A549 (cell line): ENCODE data around the gene TAB3.

Source experiments
- CEBPB ChIP-seq, 2 experiments: fragments of >200 bp in 1 of 2; sonication (Bioruptor Twin) in 1 of 2; formaldehyde crosslinking in 1 of 2; IDR thresholded peaks; 2 replicates each; pipeline ENCODE4 v1.6.1; 2012 to 2016
- EP300 ChIP-seq, 2 experiments: fragments of >200 bp; sonication (Bioruptor Twin); formaldehyde crosslinking; IDR thresholded peaks; 2 replicates in 1 of 2; 3 replicates in 1 of 2; pipeline ENCODE4 v1.6.1; 2016 to 2017
- FOSB ChIP-seq: fragments of 250-450 bp; sonication (Bioruptor Pico); IDR thresholded peaks from 2 replicates; pipeline ENCODE4 v1.5.0; 2020; ENCODE audit warnings: mild to moderate bottlenecking, moderate library complexity
- POLR2A ChIP-seq: IDR thresholded peaks from 2 replicates; pipeline ENCODE4 v1.6.1; 2012; ENCODE audit warnings: mild to moderate bottlenecking, low read length
- POLR2AphosphoS2 ChIP-seq: conservative IDR thresholded peaks from 2 replicates; pipeline ENCODE4 v1.6.1; 2012; ENCODE audit warnings: low read length, improper control_type of control experiment, inconsistent platforms
- SREBF2 ChIP-seq: fragments of 450-650 bp; IDR thresholded peaks from 2 replicates; pipeline ENCODE4 v1.6.1; 2014; ENCODE audit warnings: mild to moderate bottlenecking, moderate library complexity
- TF ChIP-seq, protein P1 (sequence below): fragments of >200 bp; sonication (Bioruptor Twin); formaldehyde crosslinking; IDR thresholded peaks from 3 replicates; pipeline ENCODE4 v1.5.1; 2016
- TF ChIP-seq, protein P2 (sequence below): IDR thresholded peaks from 2 replicates; pipeline ENCODE4 v1.6.1; 2012
- TF ChIP-seq, protein P3 (sequence below): fragments of 200-600 bp; sonication (generic); IDR thresholded peaks from 2 replicates; pipeline ENCODE4 v1.6.1; 2016; ENCODE audit warnings: antibody characterized with exemption, mild to moderate bottlenecking, moderate library complexity
- TF ChIP-seq, protein P4 (sequence below): IDR thresholded peaks from 2 replicates; pipeline ENCODE4 v1.6.1; 2012
- TF ChIP-seq, protein P5 (sequence below): fragments of 150-350 bp; IDR thresholded peaks from 2 replicates; pipeline ENCODE4 v1.6.1; 2014; ENCODE audit warnings: low read depth, mild to moderate bottlenecking, low read length

DNA sequence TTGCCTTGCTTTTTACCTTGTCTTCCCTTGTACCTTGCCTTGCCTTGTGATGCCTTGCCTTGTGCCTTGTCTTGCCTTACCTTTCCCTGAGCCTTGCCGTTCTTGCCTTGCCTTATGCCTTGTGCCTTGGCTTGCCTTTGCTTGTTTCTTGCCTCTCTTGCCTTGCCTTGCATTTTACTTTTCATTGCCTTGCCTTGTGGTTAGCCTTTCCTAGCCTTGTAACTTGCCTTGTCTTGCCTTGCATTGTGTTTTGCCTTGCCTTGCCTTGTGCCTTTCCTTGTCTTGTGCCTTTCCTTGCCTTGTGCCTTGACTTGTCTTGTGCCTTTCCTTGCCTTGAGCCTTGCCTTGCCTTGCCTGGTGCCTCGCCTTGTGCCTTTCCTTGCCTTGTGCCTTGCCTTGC lies 84.6 kb downstream of the TAB3 start:
- TF ChIP-seq, protein P1, sequence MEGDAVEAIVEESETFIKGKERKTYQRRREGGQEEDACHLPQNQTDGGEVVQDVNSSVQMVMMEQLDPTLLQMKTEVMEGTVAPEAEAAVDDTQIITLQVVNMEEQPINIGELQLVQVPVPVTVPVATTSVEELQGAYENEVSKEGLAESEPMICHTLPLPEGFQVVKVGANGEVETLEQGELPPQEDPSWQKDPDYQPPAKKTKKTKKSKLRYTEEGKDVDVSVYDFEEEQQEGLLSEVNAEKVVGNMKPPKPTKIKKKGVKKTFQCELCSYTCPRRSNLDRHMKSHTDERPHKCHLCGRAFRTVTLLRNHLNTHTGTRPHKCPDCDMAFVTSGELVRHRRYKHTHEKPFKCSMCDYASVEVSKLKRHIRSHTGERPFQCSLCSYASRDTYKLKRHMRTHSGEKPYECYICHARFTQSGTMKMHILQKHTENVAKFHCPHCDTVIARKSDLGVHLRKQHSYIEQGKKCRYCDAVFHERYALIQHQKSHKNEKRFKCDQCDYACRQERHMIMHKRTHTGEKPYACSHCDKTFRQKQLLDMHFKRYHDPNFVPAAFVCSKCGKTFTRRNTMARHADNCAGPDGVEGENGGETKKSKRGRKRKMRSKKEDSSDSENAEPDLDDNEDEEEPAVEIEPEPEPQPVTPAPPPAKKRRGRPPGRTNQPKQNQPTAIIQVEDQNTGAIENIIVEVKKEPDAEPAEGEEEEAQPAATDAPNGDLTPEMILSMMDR: no peak
- TF ChIP-seq, protein P2, sequence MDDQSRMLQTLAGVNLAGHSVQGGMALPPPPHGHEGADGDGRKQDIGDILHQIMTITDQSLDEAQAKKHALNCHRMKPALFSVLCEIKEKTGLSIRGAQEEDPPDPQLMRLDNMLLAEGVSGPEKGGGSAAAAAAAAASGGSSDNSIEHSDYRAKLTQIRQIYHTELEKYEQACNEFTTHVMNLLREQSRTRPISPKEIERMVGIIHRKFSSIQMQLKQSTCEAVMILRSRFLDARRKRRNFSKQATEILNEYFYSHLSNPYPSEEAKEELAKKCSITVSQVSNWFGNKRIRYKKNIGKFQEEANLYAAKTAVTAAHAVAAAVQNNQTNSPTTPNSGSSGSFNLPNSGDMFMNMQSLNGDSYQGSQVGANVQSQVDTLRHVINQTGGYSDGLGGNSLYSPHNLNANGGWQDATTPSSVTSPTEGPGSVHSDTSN: no peak
- no peak for TF ChIP-seq SREBF2
- TF ChIP-seq CEBPB (IDR thresholded peaks at IDR 0.05): no peak
- TF ChIP-seq FOSB: no peak
- no peak for TF ChIP-seq EP300 (IDR thresholded peaks at IDR 0.05)
- TF ChIP-seq, protein P3, sequence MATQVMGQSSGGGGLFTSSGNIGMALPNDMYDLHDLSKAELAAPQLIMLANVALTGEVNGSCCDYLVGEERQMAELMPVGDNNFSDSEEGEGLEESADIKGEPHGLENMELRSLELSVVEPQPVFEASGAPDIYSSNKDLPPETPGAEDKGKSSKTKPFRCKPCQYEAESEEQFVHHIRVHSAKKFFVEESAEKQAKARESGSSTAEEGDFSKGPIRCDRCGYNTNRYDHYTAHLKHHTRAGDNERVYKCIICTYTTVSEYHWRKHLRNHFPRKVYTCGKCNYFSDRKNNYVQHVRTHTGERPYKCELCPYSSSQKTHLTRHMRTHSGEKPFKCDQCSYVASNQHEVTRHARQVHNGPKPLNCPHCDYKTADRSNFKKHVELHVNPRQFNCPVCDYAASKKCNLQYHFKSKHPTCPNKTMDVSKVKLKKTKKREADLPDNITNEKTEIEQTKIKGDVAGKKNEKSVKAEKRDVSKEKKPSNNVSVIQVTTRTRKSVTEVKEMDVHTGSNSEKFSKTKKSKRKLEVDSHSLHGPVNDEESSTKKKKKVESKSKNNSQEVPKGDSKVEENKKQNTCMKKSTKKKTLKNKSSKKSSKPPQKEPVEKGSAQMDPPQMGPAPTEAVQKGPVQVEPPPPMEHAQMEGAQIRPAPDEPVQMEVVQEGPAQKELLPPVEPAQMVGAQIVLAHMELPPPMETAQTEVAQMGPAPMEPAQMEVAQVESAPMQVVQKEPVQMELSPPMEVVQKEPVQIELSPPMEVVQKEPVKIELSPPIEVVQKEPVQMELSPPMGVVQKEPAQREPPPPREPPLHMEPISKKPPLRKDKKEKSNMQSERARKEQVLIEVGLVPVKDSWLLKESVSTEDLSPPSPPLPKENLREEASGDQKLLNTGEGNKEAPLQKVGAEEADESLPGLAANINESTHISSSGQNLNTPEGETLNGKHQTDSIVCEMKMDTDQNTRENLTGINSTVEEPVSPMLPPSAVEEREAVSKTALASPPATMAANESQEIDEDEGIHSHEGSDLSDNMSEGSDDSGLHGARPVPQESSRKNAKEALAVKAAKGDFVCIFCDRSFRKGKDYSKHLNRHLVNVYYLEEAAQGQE: no peak
- no peak for TF ChIP-seq POLR2A
- TF ChIP-seq, protein P4, sequence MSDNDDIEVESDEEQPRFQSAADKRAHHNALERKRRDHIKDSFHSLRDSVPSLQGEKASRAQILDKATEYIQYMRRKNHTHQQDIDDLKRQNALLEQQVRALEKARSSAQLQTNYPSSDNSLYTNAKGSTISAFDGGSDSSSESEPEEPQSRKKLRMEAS: no peak
- TF ChIP-seq, protein P5, sequence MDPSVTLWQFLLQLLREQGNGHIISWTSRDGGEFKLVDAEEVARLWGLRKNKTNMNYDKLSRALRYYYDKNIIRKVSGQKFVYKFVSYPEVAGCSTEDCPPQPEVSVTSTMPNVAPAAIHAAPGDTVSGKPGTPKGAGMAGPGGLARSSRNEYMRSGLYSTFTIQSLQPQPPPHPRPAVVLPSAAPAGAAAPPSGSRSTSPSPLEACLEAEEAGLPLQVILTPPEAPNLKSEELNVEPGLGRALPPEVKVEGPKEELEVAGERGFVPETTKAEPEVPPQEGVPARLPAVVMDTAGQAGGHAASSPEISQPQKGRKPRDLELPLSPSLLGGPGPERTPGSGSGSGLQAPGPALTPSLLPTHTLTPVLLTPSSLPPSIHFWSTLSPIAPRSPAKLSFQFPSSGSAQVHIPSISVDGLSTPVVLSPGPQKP: no peak
- TF ChIP-seq POLR2AphosphoS2: no peak
